A549 (cell line): Measurements from ENCODE around the gene RAX2. TPM values are rescaled to one million over a fixed set of nuclear protein-coding genes. Genes with fewer than 3 reads are reported as not detected.

Source experiments
- BHLHE40 ChIP-seq: IDR thresholded peaks from 2 replicates; pipeline ENCODE4 v1.6.1; 2012; ENCODE audit warnings: low read depth, low read length, inconsistent platforms
- CBX2 ChIP-seq: fragments of 200-600 bp; sonication (generic); IDR thresholded peaks from 2 replicates; pipeline ENCODE4 v1.6.1; 2016; ENCODE audit warnings: low read depth, mild to moderate bottlenecking, borderline replicate concordance
- CEBPB ChIP-seq, 2 experiments: fragments of >200 bp in 1 of 2; sonication (Bioruptor Twin) in 1 of 2; formaldehyde crosslinking in 1 of 2; IDR thresholded peaks; 2 replicates each; pipeline ENCODE4 v1.6.1; 2012 to 2016
- EHF ChIP-seq: fragments of 250-450 bp; sonication (Bioruptor Pico); IDR thresholded peaks from 2 replicates; pipeline ENCODE4 v1.5.0; 2020; ENCODE audit warnings: mild to moderate bottlenecking
- EHMT2 ChIP-seq: fragments of 200-600 bp; sonication (generic); IDR thresholded peaks from 2 replicates; pipeline ENCODE4 v1.6.1; 2016; ENCODE audit warnings: antibody characterized with exemption, low read depth, mild to moderate bottlenecking, moderate library complexity
- EP300 ChIP-seq, 2 experiments: fragments of >200 bp; sonication (Bioruptor Twin); formaldehyde crosslinking; IDR thresholded peaks; 2 replicates in 1 of 2; 3 replicates in 1 of 2; pipeline ENCODE4 v1.6.1; 2016 to 2017
- FOSL2 ChIP-seq, 2 experiments: fragments of 450-650 bp in 1 of 2; fragments of >200 bp in 1 of 2; sonication (Bioruptor Twin) in 1 of 2; formaldehyde crosslinking; IDR thresholded peaks; 2 replicates each; pipeline versions ENCODE4 v1.5.0 to v1.6.1; 2016 to 2020; ENCODE audit warnings: mild to moderate bottlenecking in 1 of 2, moderate library complexity in 1 of 2
- FOXS1 ChIP-seq: fragments of 250-450 bp; sonication (Bioruptor Pico); IDR thresholded peaks from 2 replicates; pipeline ENCODE4 v1.5.0; 2020; ENCODE audit warnings: mild to moderate bottlenecking, moderate library complexity
- GATA3 ChIP-seq: IDR thresholded peaks from 2 replicates; pipeline ENCODE4 v1.6.1; 2012; ENCODE audit warnings: borderline replicate concordance
- HDAC2 ChIP-seq: fragments of 200-600 bp; sonication (generic); IDR thresholded peaks from 2 replicates; pipeline ENCODE4 v1.6.1; 2016
- JUN ChIP-seq, 2 experiments: fragments of >200 bp; sonication (Bioruptor Twin); formaldehyde crosslinking; IDR thresholded peaks; 2 replicates in 1 of 2; 3 replicates in 1 of 2; pipeline ENCODE4 v1.6.1; 2016 to 2017
- JUNB ChIP-seq: fragments of >200 bp; sonication (Bioruptor Twin); formaldehyde crosslinking; IDR thresholded peaks from 2 replicates; pipeline ENCODE4 v1.6.1; 2016
- KDM1A ChIP-seq: fragments of 200-600 bp; sonication (generic); IDR thresholded peaks from 2 replicates; pipeline ENCODE4 v1.6.1; 2016; ENCODE audit warnings: low read depth, mild to moderate bottlenecking
- KDM5A ChIP-seq: fragments of 200-600 bp; sonication (generic); IDR thresholded peaks from 2 replicates; pipeline ENCODE4 v1.6.1; 2016; ENCODE audit warnings: antibody characterized with exemption, mild to moderate bottlenecking
- MAFK ChIP-seq: fragments of 450-650 bp; IDR thresholded peaks from 2 replicates; pipeline ENCODE4 v1.6.1; 2014; ENCODE audit not compliant: partially characterized antibody
- MAZ ChIP-seq: fragments of 150-350 bp; IDR thresholded peaks from 2 replicates; pipeline ENCODE4 v1.6.1; 2014; ENCODE audit warnings: antibody characterized with exemption, low read depth, low read length, borderline replicate concordance
- MYC ChIP-seq: IDR thresholded peaks from 2 replicates; pipeline ENCODE4 v1.6.1; 2012; ENCODE audit warnings: mild to moderate bottlenecking, inconsistent platforms, low read length, improper control_type of control experiment, borderline replicate concordance
- NPAS2 ChIP-seq: fragments of 250-450 bp; sonication (Bioruptor Pico); IDR thresholded peaks from 2 replicates; pipeline ENCODE4 v1.8.0; 2022; ENCODE audit warnings: mild to moderate bottlenecking, moderate library complexity, borderline replicate concordance
- PHF8 ChIP-seq: fragments of 200-600 bp; sonication (generic); IDR thresholded peaks from 2 replicates; pipeline ENCODE4 v1.6.1; 2016; ENCODE audit warnings: low read depth, mild to moderate bottlenecking, antibody characterized with exemption, moderate library complexity, borderline replicate concordance
- POLR2AphosphoS2 ChIP-seq: conservative IDR thresholded peaks from 2 replicates; pipeline ENCODE4 v1.6.1; 2012; ENCODE audit warnings: low read length, improper control_type of control experiment, inconsistent platforms
- RAD21 ChIP-seq, 2 experiments: fragments of >200 bp in 1 of 2; sonication (Bioruptor Twin) in 1 of 2; formaldehyde crosslinking in 1 of 2; IDR thresholded peaks in 1 of 2; conservative IDR thresholded peaks in 1 of 2; 2 replicates in 1 of 2; 3 replicates in 1 of 2; pipeline ENCODE4 v1.6.1; 2012 to 2018; ENCODE audit warnings: inconsistent platforms in 1 of 2
- RARB ChIP-seq: fragments of 250-450 bp; sonication (Bioruptor Pico); IDR thresholded peaks from 2 replicates; pipeline ENCODE4 v1.8.0; 2021; ENCODE audit warnings: mild to moderate bottlenecking, moderate library complexity
- RCOR1 ChIP-seq: fragments of 150-350 bp; IDR thresholded peaks from 2 replicates; pipeline ENCODE4 v1.6.1; 2014; ENCODE audit warnings: antibody characterized with exemption, low read length, low read depth
- RFX5 ChIP-seq: fragments of 450-650 bp; IDR thresholded peaks from 2 replicates; pipeline ENCODE4 v1.7.1; 2014; ENCODE audit warnings: antibody characterized with exemption, mild to moderate bottlenecking, moderate library complexity
- RNF2 ChIP-seq: fragments of 200-600 bp; sonication (generic); IDR thresholded peaks from 2 replicates; pipeline ENCODE4 v1.6.1; 2016; ENCODE audit warnings: low read depth, mild to moderate bottlenecking, antibody characterized with exemption, moderate library complexity, borderline replicate concordance
- TP53 ChIP-seq: fragments of 250-450 bp; sonication (Bioruptor Pico); IDR thresholded peaks from 2 replicates; pipeline ENCODE4 v1.5.0; 2021; ENCODE audit warnings: mild to moderate bottlenecking, moderate library complexity
- ZC3H11A ChIP-seq: fragments of 450-650 bp; IDR thresholded peaks from 2 replicates; pipeline ENCODE4 v1.6.1; 2014; ENCODE audit warnings: antibody characterized with exemption, mild to moderate bottlenecking
- ZFP36 ChIP-seq: fragments of 450-650 bp; IDR thresholded peaks from 2 replicates; pipeline ENCODE4 v1.6.1; 2014; ENCODE audit warnings: borderline replicate concordance; ENCODE audit not compliant: partially characterized antibody
- polyA plus RNA-seq, 4 experiments: library from polyadenylated mRNA; depleted of rRNA in 3 of 4; stranded (reverse); fragments of >200 nt; fragmentation: RNase III in 1 of 4; extraction: RNeasy Plus Mini Kit Qiagen cat#74134 plus additional on column Dnase treatment in 1 of 4; gene quantifications; 2 replicates in 3 of 4; 3 replicates in 1 of 4; pipeline ENCODE4 v1.2.3, GENCODE V29; 2011 to 2017
- TF ChIP-seq, protein P1 (sequence below): fragments of >200 bp; sonication (Bioruptor Twin); formaldehyde crosslinking; IDR thresholded peaks from 3 replicates; pipeline ENCODE4 v1.5.1; 2016
- TF ChIP-seq, protein P2 (sequence below): fragments of 250-450 bp; sonication (Bioruptor Pico); IDR thresholded peaks from 2 replicates; pipeline ENCODE4 v1.5.0; 2020; ENCODE audit warnings: low read depth, mild to moderate bottlenecking, moderate library complexity
- TF ChIP-seq, protein P3 (sequence below): fragments of 150-350 bp; IDR thresholded peaks from 2 replicates; pipeline ENCODE4 v1.6.1; 2014; ENCODE audit warnings: low read depth, mild to moderate bottlenecking, low read length
- TF ChIP-seq, protein P4 (sequence below): IDR thresholded peaks from 2 replicates; pipeline ENCODE4 v1.6.1; 2012; ENCODE audit warnings: low read depth, borderline replicate concordance
- TF ChIP-seq, protein P5 (sequence below): fragments of 250-450 bp; sonication (Bioruptor Pico); IDR thresholded peaks from 2 replicates; pipeline ENCODE4 v1.5.0; 2021; ENCODE audit warnings: mild to moderate bottlenecking, moderate library complexity, borderline replicate concordance
- TF ChIP-seq, protein P6 (sequence below): IDR thresholded peaks from 2 replicates; pipeline ENCODE4 v1.6.1; 2012
- TF ChIP-seq, protein P7 (sequence below): fragments of 450-650 bp; IDR thresholded peaks from 2 replicates; pipeline ENCODE4 v1.6.1; 2014; ENCODE audit warnings: antibody characterized with exemption

RAX2 gene
- polyA plus RNA-seq, 2 of the 4 experiments (the other 2 are of a cell fraction) = not detected

DNA sequence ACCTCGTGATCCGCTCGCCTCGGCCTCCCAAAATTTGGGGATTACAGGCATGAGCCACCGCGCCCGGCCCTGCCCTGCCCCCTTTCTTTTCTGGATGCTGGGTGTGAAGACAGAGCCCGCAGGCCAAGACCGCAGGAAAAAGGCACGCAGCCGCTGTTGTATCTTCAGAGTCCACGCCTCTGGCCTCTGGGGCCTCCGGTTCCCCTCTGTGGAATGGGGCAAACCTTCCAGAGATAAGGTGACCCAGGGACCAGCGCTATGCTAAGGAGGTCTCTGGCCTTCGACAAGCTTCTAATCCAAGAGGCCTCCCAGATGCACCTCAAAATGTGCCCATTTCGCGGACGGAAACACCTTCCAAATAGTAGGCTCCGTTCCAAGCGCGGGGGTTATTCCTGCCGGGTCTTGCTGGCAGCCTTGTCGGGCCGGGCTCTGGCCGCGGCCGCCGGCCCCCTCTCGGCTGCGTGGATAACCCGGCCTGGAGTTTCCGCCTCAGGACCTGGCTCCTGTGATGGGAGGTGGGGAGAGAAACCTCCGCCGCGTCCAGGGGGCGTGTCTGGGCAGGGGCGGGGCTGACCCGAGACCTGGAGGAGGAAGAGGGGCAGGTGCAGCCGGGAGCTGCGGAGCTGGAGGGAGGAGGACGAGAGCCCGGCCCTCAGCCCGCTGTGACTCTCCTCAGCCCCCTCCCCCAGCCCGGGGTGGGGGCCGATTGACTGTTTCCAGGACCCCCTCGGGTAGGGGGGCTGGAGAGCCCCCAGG, 50.7 kb downstream of the RAX2 start (continued):
- TF ChIP-seq, protein P1, sequence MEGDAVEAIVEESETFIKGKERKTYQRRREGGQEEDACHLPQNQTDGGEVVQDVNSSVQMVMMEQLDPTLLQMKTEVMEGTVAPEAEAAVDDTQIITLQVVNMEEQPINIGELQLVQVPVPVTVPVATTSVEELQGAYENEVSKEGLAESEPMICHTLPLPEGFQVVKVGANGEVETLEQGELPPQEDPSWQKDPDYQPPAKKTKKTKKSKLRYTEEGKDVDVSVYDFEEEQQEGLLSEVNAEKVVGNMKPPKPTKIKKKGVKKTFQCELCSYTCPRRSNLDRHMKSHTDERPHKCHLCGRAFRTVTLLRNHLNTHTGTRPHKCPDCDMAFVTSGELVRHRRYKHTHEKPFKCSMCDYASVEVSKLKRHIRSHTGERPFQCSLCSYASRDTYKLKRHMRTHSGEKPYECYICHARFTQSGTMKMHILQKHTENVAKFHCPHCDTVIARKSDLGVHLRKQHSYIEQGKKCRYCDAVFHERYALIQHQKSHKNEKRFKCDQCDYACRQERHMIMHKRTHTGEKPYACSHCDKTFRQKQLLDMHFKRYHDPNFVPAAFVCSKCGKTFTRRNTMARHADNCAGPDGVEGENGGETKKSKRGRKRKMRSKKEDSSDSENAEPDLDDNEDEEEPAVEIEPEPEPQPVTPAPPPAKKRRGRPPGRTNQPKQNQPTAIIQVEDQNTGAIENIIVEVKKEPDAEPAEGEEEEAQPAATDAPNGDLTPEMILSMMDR = no peak
- TF ChIP-seq CEBPB (IDR thresholded peaks at IDR 0.05) (no peak), MYC (no peak), ZFP36 (no peak), JUN (IDR thresholded peaks at IDR 0.05) (peak in 1 of 2 experiments; percentile 63; a peak in 2 of 5 replicates), BHLHE40 (no peak), KDM1A (peak; percentile 97), RARB (CRISPR knock-in tag) (no peak), RAD21 (conservative IDR thresholded peaks at IDR 0.05 in 1 of 2, IDR thresholded peaks at IDR 0.05 in 1 of 2) (no peak), KDM5A (no peak), ZC3H11A (no peak), RFX5 (peak; percentile 55; the same call in 1 of the 2 replicates), PHF8 (no peak), HDAC2 (peak; percentile 67; the same call in 1 of the 2 replicates), MAFK (no peak), GATA3 (peak; percentile 33; the same call in 1 of the 2 replicates), FOXS1 (CRISPR knock-in tag) (no peak), EHF (CRISPR knock-in tag) (no peak), MAZ (peak; percentile 92; the same call in 1 of the 2 replicates), EP300 (IDR thresholded peaks at IDR 0.05) (no peak), POLR2AphosphoS2 (no peak), FOSL2 (IDR thresholded peaks at IDR 0.05) (no peak), FOSL2 (CRISPR knock-in tag; IDR thresholded peaks at IDR 0.05) (0 out of 2 replicates have a peak, but pooled peaks have one; percentile 16), JUNB (no peak), TP53 (CRISPR knock-in tag) (no peak), RCOR1 (peak; percentile 95; the same call in 1 of the 2 replicates), NPAS2 (no peak), RNF2 (no peak), CBX2 (no peak), EHMT2 (no peak)
- TF ChIP-seq, protein P2, sequence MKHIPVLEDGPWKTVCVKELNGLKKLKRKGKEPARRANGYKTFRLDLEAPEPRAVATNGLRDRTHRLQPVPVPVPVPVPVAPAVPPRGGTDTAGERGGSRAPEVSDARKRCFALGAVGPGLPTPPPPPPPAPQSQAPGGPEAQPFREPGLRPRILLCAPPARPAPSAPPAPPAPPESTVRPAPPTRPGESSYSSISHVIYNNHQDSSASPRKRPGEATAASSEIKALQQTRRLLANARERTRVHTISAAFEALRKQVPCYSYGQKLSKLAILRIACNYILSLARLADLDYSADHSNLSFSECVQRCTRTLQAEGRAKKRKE (CRISPR knock-in tag) = no peak
- TF ChIP-seq, protein P3, sequence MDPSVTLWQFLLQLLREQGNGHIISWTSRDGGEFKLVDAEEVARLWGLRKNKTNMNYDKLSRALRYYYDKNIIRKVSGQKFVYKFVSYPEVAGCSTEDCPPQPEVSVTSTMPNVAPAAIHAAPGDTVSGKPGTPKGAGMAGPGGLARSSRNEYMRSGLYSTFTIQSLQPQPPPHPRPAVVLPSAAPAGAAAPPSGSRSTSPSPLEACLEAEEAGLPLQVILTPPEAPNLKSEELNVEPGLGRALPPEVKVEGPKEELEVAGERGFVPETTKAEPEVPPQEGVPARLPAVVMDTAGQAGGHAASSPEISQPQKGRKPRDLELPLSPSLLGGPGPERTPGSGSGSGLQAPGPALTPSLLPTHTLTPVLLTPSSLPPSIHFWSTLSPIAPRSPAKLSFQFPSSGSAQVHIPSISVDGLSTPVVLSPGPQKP = no peak
- TF ChIP-seq, protein P4, sequence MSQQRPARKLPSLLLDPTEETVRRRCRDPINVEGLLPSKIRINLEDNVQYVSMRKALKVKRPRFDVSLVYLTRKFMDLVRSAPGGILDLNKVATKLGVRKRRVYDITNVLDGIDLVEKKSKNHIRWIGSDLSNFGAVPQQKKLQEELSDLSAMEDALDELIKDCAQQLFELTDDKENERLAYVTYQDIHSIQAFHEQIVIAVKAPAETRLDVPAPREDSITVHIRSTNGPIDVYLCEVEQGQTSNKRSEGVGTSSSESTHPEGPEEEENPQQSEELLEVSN = 0 out of 2 replicates have a peak, but pooled peaks have one; percentile 35
- TF ChIP-seq, protein P5, sequence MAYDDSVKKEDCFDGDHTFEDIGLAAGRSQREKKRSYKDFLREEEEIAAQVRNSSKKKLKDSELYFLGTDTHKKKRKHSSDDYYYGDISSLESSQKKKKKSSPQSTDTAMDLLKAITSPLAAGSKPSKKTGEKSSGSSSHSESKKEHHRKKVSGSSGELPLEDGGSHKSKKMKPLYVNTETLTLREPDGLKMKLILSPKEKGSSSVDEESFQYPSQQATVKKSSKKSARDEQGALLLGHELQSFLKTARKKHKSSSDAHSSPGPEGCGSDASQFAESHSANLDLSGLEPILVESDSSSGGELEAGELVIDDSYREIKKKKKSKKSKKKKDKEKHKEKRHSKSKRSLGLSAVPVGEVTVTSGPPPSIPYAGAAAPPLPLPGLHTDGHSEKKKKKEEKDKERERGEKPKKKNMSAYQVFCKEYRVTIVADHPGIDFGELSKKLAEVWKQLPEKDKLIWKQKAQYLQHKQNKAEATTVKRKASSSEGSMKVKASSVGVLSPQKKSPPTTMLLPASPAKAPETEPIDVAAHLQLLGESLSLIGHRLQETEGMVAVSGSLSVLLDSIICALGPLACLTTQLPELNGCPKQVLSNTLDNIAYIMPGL = no peak
- TF ChIP-seq, protein P6, sequence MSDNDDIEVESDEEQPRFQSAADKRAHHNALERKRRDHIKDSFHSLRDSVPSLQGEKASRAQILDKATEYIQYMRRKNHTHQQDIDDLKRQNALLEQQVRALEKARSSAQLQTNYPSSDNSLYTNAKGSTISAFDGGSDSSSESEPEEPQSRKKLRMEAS = peak; percentile 73
- TF ChIP-seq, protein P7, sequence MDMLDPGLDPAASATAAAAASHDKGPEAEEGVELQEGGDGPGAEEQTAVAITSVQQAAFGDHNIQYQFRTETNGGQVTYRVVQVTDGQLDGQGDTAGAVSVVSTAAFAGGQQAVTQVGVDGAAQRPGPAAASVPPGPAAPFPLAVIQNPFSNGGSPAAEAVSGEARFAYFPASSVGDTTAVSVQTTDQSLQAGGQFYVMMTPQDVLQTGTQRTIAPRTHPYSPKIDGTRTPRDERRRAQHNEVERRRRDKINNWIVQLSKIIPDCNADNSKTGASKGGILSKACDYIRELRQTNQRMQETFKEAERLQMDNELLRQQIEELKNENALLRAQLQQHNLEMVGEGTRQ = no peak
